NCI-H524 treated with DMSO at 0.1 percent for 48 hours (cell line): Measurements from ENCODE around the gene KAT6B.

ENCODE experiments used
- DNase-seq: peaks from one replicate; lab custom pipeline; 2025; lab: John Stamatoyannopoulos, UW

Gene KAT6B

GRCh38 chr10:74953214-74953613, 126.8 kb downstream of the KAT6B start:
- DNase-seq, result no peak

DNA sequence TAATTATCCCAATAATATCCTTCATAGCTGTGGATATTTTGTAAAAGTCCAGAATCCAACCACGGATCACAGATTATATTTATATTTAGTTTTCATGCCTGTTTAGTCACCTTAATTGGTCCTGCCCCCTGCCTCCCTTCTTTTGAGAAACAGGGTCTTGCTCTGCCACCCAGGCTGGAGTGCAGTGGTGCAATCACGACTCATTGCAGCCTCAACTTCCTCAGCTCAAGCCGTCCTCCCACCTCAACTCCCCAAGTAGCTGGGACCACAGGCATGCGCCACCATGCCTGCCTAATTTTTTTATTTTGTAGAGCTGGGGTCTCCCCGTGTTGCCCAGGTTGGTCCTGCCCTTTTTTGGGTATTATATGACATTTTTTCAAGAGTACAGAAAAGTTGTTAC, 129.4 kb downstream of the KAT6B start:
- DNase-seq, result no peak

DNA sequence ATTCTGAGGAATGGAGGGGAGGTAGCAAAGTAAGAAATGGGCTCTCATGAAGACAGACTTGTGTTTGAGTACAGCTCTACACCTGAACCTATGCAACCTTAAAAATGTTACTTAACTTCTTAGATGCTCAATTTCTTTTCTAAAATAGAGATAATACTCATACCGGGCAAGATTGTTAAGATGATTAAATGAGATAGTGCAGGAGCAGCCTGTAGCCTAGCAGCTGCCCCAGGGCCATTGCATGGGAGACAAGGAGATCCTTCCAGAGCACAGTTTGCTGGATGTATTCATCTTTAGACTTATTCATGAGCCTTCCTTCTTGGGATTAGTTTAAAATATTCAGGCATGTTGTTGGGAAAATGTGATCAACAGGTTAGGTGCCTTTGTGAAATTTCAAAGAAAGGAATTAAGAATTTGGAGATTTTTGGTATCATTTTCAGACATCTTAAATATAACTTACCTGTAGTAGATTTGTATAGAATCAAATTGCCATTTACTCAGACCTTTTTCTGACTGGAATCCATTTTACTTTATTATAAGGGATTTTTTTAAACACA, 130.2 kb downstream of the KAT6B start:
- no peak for DNase-seq

GRCh38 chr10:74957285-74957961, 131.0 kb downstream of the KAT6B start:
- DNase-seq, result no peak

- DNase-seq, result no peak
Observed at GRCh38 chr10:74958316-74958715, 131.9 kb downstream of the KAT6B start.

DNA sequence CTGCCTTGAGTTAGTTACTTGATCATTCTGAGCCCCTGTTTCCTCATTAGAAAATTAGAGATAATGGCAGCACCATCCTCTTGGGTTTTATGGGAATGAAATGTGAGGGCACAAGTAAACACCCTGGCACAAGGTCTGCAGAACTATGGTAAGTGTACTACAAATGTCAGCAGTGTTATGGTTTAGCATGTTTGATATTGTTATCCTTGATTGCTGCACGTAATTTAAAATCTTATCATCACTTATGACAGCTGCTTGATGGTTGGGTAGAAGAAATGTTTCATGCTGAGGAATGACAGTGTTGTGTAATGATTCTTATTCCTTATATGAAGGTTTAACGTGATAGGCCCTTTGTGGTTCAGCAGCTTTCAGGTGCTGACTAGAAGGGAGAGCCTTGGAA, 134.3 kb downstream of the KAT6B start:
- no peak for DNase-seq

DNA sequence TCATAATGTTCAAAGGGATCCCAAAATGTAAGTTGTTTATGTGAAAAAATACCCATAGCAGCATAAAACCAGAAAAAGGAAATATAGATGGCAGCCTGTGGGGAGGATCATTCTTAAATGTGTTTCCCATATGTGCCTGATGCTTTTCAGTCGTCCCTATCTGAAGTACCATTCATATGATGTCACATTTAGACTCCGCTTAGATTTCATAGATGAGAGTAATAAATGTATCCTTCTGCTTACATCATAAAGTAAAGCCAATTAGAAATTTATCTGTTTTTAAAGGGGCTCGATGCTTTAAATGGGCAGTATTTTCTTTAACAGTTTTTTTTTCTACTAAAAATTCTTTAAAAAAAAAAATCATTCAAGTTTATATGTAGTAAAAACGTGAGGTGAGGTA, 136.1 kb downstream of the KAT6B start:
- DNase-seq, result no peak

GRCh38 chr10:74963549-74963948, 137.1 kb downstream of the KAT6B start:
- DNase-seq, result no peak

GRCh38 chr10:74967911-74968666, 141.7 kb downstream of the KAT6B start:
- DNase-seq, result no peak

- no peak for DNase-seq
Observed at GRCh38 chr10:74968667-74969061, 142.3 kb downstream of the KAT6B start.

- DNase-seq, result no peak
Observed at GRCh38 chr10:74969093-74969492, 142.7 kb downstream of the KAT6B start.

DNA sequence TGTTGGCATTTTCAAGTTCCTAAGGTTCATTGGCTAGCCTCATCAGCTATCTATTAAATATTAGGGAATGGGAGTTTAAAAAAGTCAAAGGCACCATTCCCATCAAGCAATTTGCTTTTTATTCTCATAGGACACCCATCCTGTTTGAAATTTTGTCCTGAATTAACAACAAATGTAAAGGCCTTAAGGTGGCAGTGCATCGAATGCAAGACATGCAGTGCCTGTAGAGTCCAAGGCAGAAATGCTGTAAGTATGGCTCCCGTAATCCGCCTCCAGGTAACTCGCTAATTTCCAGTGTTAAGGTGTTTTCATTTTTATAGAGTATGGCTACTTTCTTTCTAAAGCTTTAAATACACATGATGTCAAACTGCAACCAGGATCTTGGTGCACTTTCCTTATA, 143.1 kb downstream of the KAT6B start:
- DNase-seq, result no peak

- no peak for DNase-seq
Observed at GRCh38 chr10:74973741-74974392, 147.5 kb downstream of the KAT6B start.

DNA sequence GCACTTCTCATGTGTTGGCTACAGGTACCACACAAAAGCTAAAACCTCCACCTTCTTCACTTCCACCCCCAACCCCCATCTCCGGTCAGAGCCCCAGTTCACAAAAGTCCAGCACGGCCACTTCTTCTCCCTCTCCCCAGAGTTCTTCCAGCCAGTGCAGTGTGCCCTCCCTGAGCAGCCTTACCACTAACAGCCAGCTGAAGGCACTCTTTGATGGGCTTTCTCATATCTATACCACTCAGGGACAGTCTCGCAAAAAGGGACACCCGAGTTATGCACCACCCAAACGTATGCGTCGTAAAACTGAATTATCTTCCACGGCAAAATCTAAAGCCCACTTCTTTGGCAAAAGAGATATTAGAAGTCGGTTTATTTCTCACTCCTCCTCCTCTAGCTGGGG, 149.4 kb downstream of the KAT6B start:
- DNase-seq, result no peak

GRCh38 chr10:74976565-74976964, 150.2 kb downstream of the KAT6B start:
- no peak for DNase-seq

- DNase-seq, result no peak
Observed at GRCh38 chr10:74977072-74977471, 150.7 kb downstream of the KAT6B start.

DNA sequence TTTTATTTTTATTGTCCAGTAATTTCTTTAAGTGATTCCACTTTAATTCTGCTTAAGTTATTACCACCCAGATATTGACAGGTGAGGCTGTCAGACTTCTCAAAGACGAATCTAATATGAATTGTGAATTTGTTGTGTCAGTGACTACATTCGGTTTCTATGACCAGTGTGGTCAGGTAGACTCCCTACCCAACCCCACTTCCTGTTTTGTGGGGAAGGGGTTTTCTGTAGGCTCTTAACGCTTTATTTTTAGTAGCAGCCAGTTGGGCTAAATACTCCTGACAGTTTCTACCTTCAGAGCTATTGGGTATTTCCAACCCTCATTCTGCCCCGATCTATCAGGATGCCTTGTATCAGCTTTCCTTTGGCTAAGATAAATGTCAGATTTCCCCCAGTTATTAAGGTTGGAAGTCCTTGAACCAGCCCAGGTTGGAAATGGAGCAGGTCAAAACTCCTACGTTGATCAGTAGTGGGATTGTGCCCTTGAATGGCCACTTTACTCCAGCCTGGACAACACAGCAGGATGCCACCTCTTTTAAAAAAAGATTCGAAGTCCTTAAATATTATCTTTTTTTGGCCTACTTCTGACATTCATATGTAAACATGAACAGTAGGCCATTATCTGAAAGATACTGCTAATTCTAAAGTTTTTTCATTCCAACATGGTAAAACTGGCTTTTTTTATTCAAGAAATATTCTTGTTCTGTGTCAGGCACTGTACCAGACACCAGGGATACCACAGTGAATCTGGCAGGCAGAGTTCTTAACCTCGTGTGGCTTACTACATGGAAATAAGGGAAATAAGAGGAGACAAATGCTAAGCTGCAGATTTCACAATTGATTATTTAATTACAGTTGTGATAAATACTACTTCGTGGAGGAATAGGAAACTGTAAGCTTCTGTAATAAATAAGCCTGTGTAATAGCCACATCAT, 151.8 kb downstream of the KAT6B start:
- DNase-seq, result no peak

DNA sequence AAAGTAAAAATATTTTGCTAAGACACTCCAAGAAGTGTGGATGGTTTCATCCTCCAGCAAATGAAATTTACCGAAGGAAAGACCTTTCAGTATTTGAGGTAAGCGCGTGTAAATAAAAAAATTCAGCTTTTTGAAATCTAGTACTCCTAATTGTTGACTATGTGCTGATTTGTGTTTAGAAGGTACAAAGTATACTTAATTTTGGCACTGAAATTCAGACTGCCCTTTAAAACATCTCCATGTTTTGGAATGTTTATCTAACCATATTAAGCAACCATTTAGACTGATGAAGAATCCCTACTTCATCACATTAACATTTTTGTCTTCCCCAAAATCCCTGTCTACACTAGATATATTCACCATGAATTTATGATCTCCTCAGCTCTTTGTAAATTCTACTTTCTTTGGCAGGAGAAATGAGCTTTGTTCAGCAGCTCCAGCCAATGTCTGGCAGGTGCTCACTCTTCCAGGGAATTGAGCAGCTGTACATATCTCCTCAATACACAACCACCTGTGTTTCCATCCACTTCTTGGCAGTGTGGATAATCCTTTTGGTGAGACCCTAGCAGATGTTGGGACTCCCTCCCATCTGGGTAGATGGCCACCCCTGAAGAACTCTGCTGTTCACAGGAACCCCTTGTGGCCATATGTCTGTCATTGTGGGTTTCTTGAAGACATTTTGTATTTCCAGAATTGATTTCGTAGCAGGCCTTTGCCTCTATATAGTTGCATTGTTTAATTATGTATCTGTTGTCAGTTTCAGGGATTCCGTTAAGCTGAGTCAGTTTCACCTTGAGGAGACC, 155.6 kb downstream of the KAT6B start:
- peak; percentile 70 for DNase-seq

DNA sequence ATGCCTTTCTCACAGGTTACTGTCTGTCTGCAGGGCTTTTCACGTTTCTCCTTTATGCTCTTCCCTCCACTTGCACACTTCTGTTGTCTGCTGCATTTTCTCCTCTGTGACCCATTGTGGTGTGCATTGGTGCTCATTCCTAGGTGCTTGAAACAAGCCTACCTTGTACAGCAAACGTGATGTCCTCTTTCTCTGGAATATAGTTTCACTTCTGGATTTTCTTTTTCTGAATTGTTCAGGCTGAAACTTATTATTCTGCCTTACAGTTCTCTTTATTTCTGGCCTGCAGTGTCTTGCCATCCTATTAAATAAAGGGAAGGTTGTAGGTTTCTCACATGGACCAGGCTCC, 156.2 kb downstream of the KAT6B start:
- DNase-seq, result no peak

DNA sequence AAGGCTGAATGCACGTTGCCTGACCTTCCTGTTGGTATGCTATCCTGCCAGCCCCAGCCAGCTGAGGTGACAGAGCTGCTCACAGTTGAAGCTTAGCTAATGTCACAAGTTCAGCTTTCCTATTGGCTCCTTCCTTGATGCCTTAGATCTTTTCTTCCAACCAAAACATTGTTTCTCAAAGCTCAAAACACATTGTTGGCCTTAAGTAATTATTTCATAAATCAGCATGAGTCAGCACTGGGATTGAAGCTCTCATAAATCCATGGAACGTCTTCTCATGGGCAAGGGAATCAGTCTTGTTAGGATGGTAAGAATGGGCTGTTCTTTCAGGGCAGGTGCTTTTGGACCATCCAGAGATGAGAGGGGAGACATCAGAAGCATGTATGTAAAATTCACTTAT, 157.0 kb downstream of the KAT6B start:
- DNase-seq, result no peak
